ENCODE results near the gene HDAC4. TPM values are rescaled to one million over a fixed set of nuclear protein-coding genes. Genes with fewer than 3 reads are reported as not detected.

Gene HDAC4
- total RNA-seq, 4 donors from 2014 or later: 24.8 to 82.9 (median 41.3) TPM

DNA sequence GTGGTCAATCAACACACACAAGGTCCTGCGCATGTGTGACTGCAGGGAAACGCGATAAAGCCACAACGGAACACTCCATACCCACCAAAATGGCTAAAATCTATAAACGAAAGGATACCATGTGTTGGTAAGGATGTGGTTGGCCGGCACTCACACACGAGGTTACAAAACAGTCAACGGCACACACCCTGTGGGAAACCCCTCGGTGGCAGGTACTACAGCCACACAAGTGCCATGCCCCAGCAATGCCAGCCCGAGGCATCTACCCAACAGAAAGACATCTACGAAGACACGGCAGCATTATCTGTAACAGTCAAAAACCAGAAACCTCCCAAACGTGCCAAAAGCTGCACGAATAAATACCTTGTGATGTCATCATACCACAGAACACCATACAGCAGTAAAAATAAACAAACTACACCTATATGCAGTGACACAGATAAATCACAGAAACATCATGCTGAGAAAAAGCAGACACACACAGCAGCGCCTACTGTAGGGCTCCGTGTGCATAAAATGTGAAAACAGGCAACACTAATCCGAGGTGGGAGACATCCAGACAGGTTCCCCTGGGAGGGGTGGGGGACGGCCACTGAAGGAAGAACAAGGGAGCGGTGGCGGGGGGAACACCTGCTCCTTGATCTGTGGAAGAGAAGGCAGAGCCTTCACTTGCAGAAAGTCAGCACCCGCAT, 36.7 kb downstream of the HDAC4 start:
- TF ChIP-seq CTCF (IDR thresholded peaks at IDR 0.05; ENCODE audit: low read depth): no peak

GRCh38 chr2:239362507-239362906, 38.3 kb downstream of the HDAC4 start:
- no peak for TF ChIP-seq CTCF (IDR thresholded peaks at IDR 0.05; ENCODE audit: low read depth)

GRCh38 chr2:239361311-239361642, 39.5 kb downstream of the HDAC4 start:
- TF ChIP-seq CTCF (IDR thresholded peaks at IDR 0.05; ENCODE audit: low read depth): no peak

DNA sequence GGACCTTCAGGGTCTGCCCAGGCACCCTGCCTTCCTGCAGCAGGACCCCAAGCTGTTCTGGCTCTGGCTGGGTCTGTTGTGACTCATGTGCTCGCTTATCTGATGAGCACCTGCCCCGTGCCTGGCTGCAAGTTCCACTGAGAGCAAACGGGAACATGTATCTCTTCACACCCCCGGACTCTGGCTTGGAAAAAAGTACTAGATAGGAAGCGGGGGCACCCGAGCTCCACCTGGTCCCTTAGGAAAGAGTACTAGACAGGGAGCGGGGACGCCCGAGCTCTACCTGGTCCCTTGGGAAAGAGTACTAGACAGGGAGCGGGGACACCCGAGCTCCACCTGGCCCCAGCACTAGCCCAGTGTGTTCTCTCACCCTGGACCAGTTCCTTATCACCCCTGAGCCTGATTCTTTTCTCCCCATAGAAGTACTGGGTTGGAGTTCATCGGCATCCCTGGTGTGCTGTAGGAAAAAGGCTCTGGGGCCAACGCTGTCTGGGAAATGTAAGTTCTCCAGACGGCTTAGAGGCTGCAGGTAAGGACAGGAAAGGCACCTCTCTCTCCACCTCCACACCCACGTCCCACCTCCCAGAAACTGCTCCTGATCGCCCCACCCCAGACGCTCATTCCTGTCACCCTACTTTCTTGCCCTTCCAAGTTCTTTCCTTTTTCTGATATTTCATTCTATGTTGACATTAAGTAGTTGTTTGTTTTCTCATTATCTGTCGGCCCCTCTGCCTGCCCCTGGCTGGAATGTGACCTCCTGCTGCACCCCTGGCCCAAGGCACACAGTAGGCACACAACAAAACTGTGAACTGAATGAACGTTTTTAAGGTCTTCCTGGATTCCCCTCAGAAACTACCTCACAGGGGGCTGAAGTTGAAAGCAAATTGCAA, 40.2 kb downstream of the HDAC4 start:
- TF ChIP-seq CTCF (IDR thresholded peaks at IDR 0.05; ENCODE audit: low read depth): no peak

DNA sequence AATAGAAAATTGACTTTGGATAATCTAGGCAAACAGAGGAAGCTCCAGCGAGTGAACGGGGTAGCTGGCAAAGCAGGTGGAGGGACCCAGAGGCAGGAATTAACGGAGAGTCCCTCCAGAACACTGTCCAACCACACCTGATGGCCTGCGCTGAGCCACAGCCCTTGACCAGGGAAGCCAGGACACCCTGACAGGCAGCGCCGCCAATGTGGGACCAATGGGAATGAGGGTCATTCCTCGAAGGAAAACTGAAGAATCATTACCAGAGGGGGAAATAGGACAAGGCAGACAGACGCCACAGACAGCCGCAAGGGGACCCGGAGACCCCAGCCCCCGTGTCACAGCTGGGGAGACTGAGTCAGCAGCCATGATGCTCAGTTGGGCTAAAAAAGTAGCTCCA, 40.8 kb downstream of the HDAC4 start:
- TF ChIP-seq CTCF (IDR thresholded peaks at IDR 0.05; ENCODE audit: low read depth): no peak

DNA sequence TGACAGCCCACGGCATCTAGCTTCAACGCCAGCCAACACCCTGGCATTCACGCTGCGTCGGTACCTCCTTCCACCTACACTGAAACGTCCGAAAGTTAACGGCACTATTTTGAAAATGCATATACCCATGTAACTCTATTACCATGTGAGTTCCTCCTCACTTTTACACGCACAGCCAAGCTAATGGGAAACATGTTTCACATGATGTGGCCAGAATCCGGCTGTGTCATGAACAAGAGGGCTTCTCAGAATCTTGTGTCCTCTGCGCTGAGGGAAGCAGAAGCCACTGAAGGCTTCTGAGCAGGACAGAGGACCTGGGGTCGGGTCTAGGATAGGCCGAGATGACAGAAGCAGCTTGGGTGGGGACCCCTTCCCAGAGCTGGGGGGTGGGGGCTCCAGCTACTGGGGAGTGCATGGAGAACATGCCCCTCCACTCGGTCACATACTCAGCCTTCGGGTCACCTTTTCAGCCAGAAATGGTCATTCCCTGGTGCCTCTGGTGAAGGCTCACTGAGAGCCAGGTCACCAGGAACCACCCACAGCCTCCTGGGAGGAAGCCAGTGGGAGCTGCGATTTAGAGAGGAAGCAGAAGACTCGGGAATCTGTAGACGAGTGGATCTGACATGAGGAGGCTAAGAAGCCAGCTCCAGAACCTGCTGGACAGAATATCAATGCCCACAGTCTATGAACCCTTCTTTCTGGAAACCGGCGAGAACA, 41.5 kb downstream of the HDAC4 start:
- no peak for TF ChIP-seq CTCF (IDR thresholded peaks at IDR 0.05; ENCODE audit: low read depth)

Measured in subcutaneous adipose tissue (tissue), 4 donors.